Body of pancreas (tissue), 4 donors: ENCODE data around the gene RYR3. TPM values are rescaled to one million over a fixed set of nuclear protein-coding genes. Genes with fewer than 3 reads are reported as not detected.

Experiments
- ATAC-seq: fragments of 150-250 bp; one replicate; pipeline ENCODE4 v1.9.1; 2016
- DNase-seq, 4 donors: peaks; one replicate each; pipeline ENCODE4 v3.0.0-alpha.2; 2019
- H3K27ac ChIP-seq, 4 donors: fragments of 200-600 bp; sonication (generic); 1 replicate in 3 of 4; 2 replicates in 1 of 4; pipeline versions ENCODE4 v1.5.1 to v1.6.1; 2016 to 2019; ENCODE audit warnings: mild to moderate bottlenecking in 1 of 4, mixed read lengths in 1 of 4, moderate library complexity in 1 of 4
- H3K27me3 ChIP-seq, 2 donors: fragments of 200-600 bp; sonication (generic); one replicate each; pipeline ENCODE4 v1.6.0; 2016; ENCODE audit warnings: mild to moderate bottlenecking in 1 of 2
- H3K36me3 ChIP-seq, 2 donors: fragments of 200-600 bp; sonication (generic); replicated peaks in 1 of 2; 2 replicates each; pipeline ENCODE4 v1.5.1; 2016; ENCODE audit warnings: low read depth in 2 of 2; ENCODE audit not compliant: insufficient read depth in 1 of 2
- H3K4me1 ChIP-seq: fragments of 200-600 bp; sonication (generic); one replicate; pipeline ENCODE4 v1.6.0; 2016
- H3K4me3 ChIP-seq, 2 donors: fragments of 200-600 bp; sonication (generic); 1 replicate in 1 of 2; 2 replicates in 1 of 2; pipeline ENCODE4 v1.5.1; 2016 to 2019
- H3K9me3 ChIP-seq, 3 donors: fragments of 200-600 bp; sonication (generic); 1 replicate in 2 of 3; 2 replicates in 1 of 3; pipeline ENCODE4 v1.5.1; 2016
- CTCF ChIP-seq, 7 experiments: fragments of 450-650 bp in 4 of 7; fragments of 200-600 bp in 3 of 7; sonication (generic) in 3 of 7; IDR thresholded peaks; one replicate each; pipeline ENCODE4 v1.5.1; 2016 to 2019; ENCODE audit warnings: antibody characterized with exemption in 7 of 7
- POLR2A ChIP-seq, 3 donors: fragments of 450-650 bp; IDR thresholded peaks; one replicate each; pipeline ENCODE4 v1.6.1; 2016; ENCODE audit warnings: antibody characterized with exemption in 3 of 3, mild to moderate bottlenecking in 2 of 3
- WGBS, 2 donors: methylation state at CpG; one replicate each; pipeline ENCODE4 v1.1.5; 2017; 5-methylcytosine and 5-hydroxymethylcytosine counted together
- intact Hi-C: fragments of 100-400 bp; cut with DNase I; formaldehyde crosslinking; loops from one replicate; pipeline ENCODE4 v1.15.1; 2023
- total RNA-seq, 2 donors: library from RNA; depleted of rRNA; stranded (reverse); fragments of >200 nt; gene quantifications; one replicate each; pipeline ENCODE4 v1.1.0, GENCODE V29; 2016

RYR3 gene
- total RNA-seq, 2 donors from 2014 or later: 0.26 to 0.66 TPM

GRCh38 chr15:33279613-33280205 is 31.1 kb upstream of the RYR3 start:
- Histone ChIP-seq H3K27me3 (no peaks in the 10 kb centered on the region), H3K9me3 (no peaks in the 10 kb centered on the region), H3K4me3 (no peak overlapping the region), H3K4me1 (no peaks in the 10 kb centered on the region), H3K27ac (no peak overlapping the region), H3K36me3 (no peaks in the 10 kb centered on the region)
- DNase-seq: no peak
- intact Hi-C loops: loop anchor here (10.0 kb wide), 1 partner anchor 425 kb away; no protein-coding TSS in a partner anchor
- TF ChIP-seq CTCF (IDR thresholded peaks at IDR 0.05): no peak
- TF ChIP-seq POLR2A (IDR thresholded peaks at IDR 0.05): no peak
- WGBS, 2 donors: 80 to 84% methylated on average over 6 of the region's 6 CpGs
- ATAC-seq: no peak

GRCh38 chr15:33282226-33283020 is 28.3 kb upstream of the RYR3 start:
- ATAC-seq (no peak), DNase-seq (no peak)
- H3K4me1 ChIP-seq: no peaks in the 10 kb centered on the region
- H3K27ac ChIP-seq: no peak overlapping the region
- no peak overlapping the region for H3K4me3 ChIP-seq
- TF ChIP-seq CTCF (IDR thresholded peaks at IDR 0.05) (no peak), POLR2A (IDR thresholded peaks at IDR 0.05) (no peak)
- intact Hi-C loops: loop anchor here (10.0 kb wide), 1 partner anchor 422 kb away; no protein-coding TSS in a partner anchor
- no peaks in the 10 kb centered on the region for H3K36me3 ChIP-seq
- WGBS, 2 donors: 47 to 74% methylated on average over 6 of the region's 6 CpGs
- no peaks in the 10 kb centered on the region for H3K9me3 ChIP-seq
- H3K27me3 ChIP-seq: no peaks in the 10 kb centered on the region

- no peak overlapping the region for H3K27ac ChIP-seq
- no peaks in the 10 kb centered on the region for H3K36me3 ChIP-seq
- no peaks in the 10 kb centered on the region for H3K4me1 ChIP-seq
- TF ChIP-seq CTCF (IDR thresholded peaks at IDR 0.05) (no peak), POLR2A (IDR thresholded peaks at IDR 0.05) (no peak)
- DNase-seq: no peak
- ATAC-seq: no peak
- intact Hi-C loops: loop anchor here (10.0 kb wide), 1 partner anchor 421 kb away; no protein-coding TSS in a partner anchor
- H3K9me3 ChIP-seq: no peaks in the 10 kb centered on the region
- no peaks in the 10 kb centered on the region for H3K27me3 ChIP-seq
- H3K4me3 ChIP-seq: no peak overlapping the region
- 81 to 85% methylated on average over 2 of the region's 2 CpGs for WGBS, 2 donors
These were observed 27.2 kb upstream of the RYR3 start for GRCh38 chr15:33283576-33283975.

GRCh38 chr15:33284336-33284735 is 26.4 kb upstream of the RYR3 start:
- Histone ChIP-seq H3K4me3 (no peak overlapping the region), H3K36me3 (no peaks in the 10 kb centered on the region), H3K27ac (no peak overlapping the region), H3K27me3 (no peaks in the 10 kb centered on the region), H3K4me1 (no peaks in the 10 kb centered on the region), H3K9me3 (no peaks in the 10 kb centered on the region)
- no peak for DNase-seq
- no peak for ATAC-seq
- TF ChIP-seq CTCF (IDR thresholded peaks at IDR 0.05) (no peak), POLR2A (IDR thresholded peaks at IDR 0.05) (no peak)
- 63 to 73% methylated on average over 1 of the region's 1 CpG for WGBS, 2 donors
- intact Hi-C loops: loop anchor here (10.0 kb wide), 1 partner anchor 420 kb away; no protein-coding TSS in a partner anchor
